ENCODE data around the gene TBL3.
"Not testable (repeated sequence)": the region's sequence is repeated elsewhere in the genome, so short reads cannot be mapped to it uniquely, and the experiment has no call there.

The TBL3 gene

DNA sequence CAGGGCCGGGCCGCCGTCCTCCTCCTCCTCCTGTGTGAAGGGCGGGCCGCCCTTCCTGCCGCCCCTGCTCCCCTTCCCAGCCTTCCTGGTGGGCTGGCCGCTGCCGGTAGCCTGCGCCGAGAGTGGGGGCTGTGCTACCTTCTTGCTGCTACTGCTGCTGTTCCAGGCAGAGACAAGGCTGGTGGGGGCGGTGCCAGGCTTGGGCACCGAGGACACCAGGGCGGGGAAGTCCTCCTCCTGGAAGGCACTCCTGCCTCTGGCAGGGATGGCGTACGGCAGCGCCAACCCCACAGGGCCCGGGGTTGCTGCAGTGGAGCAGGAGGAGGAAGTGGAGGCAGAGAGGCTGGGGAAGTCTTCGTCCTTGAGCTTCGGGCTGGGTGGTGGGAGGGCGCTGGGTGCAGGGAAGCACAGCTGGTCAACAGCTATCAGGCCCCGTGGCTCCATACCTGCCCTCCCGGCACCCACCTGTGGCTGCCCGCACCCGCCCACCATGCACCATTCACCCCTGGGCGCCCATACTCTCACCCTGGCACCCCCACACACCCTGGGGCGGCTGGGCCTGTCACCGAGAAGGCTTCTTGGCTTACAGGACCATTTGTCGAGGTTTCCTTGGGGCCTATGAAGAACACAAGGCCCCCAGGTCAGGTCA lies 28.1 kb downstream of the TBL3 start:
- DNase-seq (ENCODE audit: low spot score) = no peak

DNA sequence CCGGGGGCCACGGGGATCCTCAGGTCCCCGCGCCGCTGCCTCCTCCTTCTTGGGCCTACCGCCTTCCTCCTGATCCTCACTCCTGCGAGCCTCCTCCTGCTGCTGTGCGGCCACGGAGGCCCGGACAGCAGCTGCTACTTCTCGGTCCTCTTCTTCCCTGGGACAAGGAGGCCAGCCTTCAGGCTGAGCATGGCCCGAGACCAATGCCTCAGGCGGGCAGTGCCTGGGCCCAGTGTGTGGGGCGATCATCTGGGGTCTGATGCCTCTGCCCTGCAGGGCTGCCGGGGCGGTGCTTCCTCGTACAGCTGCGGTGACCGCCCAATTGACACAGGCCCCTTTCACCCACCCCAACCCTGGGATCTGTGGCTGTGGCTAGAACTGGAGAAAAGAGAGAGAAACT lies 29.2 kb downstream of the TBL3 start:
- no peak for DNase-seq (ENCODE audit: low spot score)

DNA sequence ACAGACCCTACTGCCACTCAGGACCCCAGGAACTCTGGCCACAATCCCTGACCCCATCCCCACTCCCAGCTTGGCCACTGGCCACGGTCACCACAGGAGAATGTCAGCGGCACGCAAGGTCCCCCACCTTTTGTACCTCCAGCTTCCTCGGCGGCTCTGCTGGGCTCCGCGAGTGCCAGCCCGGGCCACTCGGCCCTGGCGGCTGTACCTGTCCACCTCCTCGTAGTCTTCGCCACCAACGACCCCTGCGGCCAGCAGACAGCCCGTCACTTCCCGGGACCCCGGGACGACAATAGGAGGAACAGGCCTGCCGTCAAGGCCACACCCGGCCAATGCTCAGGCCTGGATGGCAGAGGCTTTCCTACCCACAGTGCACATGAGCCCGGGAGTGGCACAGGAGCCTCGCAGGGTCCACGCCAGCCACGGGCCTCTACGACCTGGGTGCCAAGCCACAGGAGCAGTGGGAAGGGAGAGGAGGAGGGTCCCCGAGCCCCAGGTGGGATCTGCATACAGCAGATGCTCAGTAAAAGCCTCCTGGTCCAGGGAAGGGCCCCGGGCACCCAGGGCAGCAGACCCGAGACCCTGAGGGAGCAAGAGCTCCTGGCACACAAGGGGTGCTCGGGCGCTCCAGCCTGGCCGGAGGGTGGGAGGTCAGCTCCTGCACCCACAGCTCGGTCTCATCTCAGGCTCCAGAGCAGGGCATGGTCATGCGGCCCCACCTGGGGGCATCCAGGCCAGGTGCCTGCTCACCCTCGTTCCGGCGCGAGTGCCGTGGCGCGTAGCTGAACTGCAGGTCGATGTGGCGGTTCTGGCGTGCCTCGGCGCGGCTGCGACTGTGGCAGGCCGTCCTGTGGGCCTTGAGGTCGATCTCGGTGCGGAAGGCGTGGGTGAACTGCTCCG lies 29.9 kb downstream of the TBL3 start:
- DNase-seq (ENCODE audit: low spot score) = no peak

DNA sequence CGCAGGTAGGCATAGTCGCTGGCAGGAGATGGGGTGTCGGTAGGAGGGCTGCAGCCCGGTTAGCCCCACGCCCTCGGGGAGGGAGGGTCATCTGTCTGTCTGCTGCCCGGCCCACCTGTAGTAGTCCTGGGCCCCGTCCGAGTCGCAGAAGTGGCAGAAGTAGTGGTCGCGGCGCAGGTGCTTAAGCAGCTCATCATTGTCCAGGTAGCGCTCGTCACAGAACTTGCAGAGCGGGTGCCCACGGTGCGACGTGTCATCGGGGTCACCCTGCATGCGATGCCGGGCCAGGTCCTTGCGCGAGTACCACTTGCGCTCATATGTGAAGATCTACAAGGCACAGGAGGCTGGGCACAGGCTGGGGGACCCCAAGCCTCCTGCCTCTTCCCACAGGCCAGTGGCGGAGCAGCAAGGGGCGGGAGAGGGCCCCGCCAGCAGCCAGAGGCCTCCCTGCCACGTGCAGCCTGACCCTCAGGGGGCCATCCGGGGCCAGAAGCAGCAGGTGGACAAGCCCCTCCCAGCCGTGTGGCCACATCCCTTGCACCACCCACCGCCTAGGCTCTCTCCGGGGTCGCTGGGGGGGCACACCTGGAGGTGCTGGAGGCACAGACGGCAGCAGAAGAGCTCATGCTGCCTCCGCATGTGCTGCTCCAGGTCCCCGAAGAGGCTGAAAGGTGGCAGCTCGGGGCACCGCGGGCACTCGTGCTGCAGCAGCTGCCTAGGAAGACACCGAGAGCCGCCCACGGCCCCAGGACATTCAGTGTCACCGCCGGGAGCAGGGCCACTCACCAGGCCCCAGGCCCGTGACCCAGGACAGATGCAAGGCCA lies 30.8 kb downstream of the TBL3 start:
- DNase-seq (ENCODE audit: low spot score) = no peak

DNA sequence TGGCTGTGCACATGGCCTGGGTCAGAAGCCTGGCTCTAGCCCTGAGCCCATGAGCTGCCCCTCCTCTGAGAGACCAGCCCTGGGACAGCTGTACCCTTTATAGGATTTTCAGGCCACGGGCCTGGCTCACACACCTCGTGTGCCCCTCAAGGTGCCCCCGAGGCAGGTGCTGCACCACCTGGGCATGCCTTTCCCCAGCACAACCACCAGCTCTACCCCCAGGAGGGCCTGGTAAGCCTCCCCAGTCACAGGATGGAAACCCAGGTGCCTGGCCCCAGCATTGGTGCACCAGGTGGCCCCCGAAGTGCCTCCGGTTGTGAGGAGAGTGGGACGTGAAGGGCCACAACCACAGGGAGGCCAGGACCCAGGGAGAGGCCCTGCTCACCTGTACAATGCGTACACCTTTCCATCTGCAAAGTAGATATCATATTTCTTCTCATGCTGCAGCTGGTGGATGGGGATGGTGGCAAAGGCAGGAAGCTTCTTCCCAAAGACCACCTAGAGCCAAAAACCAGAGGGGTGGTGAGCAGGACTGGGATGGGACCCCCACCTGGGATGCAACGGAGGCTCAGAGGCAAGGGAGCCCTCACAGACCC lies 31.5 kb downstream of the TBL3 start:
- DNase-seq (ENCODE audit: low spot score) = no peak

DNA sequence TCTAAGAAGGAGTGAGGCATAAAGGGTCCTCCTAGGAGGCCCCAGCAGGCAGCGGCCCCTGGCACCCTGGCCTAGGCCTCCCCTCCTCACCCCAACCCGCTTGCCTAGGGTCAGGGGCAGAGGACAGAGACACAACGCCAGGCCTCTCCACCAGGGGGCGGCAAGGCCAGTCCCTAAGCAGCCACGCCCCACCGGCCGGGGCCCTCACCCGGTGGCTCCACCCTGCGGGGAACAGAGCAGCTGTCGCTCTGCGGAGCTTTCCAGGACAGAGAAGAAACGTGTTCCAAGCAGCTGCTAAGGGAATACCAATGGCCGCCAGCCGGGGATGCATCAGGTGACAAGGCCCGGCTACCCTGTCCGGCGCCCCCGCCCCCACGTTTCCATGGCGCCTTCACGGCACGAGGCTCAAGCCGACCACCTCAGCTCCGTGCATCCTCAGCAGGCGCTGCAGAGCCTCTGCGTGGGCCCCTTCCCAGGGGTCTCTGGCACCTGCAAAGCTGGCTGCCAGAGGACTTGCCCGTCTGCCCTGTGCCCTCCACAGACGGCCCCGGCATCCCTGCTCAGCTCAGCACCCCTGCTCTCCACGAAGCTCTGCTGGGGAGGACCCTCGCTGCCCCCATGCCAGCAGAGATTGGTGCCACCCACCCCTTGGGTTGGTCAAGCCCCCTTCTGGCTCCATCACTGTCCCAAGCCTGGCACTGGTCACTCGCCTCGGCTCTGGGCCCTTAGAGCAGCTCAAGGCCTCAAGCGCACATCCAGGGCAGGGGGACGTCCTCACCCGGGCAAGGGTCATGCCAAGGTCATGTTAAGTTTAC lies 32.2 kb downstream of the TBL3 start:
- peak; percentile 97 for DNase-seq (ENCODE audit: low spot score)

DNA sequence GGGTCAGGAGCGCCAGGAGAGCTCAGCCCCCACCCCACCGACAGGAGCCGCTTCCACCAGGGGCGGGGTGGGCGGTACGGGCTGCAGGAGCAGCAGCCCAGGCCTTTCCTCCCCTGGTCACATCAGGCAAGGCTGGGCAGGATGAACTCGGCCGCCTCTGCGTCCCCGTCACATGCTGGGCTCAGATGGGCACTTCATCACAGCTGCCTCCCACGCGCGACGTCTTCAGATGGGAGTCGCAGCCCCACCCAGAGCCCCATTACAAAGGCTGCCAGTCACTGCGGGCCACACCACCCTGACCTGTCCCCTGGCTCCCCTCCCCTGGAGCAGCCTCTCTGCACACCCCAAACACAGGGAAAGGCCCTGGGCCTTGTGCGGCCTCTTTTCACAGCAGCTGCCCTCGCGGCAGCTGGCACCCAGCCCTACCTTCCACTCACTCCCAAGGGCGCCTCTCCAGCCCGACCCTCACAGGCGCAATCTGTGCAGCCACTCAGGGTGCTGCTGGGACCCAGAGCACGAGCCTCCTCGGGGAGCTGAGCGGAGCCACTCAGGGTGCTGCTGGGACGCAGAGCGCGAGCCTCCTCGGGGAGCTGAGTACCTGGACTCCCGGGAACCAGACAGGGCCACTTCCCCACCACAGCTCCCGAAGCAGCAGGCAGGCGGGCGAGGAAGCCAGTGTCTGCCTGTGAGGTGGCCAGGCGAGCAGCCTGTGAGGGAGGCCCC lies 33.1 kb downstream of the TBL3 start:
- DNase-seq (ENCODE audit: low spot score) = no peak

DNA sequence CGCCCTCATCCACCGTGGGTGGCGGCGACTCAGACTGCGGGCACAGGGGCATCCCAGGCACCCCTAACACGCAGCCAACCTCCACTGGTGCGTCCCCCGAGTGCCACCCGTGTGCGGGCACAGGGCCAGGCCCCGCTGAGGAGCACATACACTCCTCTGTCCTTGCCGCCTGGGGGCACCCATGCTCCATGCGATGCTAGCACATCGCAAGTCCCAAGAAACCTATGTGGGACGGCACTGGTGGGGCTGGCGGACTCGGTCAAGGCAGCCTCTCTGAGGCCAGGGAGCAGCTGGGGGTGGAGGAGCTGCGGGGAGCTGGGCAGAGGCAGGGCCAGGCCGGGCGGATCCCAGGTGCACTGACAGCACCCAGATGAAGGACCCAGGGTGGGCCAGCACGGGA lies 33.8 kb downstream of the TBL3 start:
- DNase-seq (ENCODE audit: low spot score) = no peak

DNA sequence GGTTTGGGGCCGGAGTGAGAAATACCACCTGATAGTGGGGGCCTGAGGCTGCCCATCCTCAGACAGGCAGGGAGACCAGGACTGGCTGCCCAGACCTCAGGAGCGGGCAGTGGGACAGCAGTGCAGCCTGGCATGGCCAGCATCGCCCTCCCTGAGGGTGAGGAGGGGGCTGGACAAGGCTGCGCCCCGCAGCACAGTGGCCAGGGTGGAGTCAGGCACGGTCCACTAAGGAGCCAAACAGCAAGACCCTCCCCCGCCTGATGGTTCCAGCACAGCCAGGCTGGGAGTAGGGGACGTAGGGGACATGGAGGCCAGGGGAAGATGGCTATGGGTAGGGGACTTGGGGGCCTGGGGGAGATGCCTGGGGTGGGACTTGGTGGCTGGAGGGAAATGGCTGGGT lies 34.5 kb downstream of the TBL3 start:
- DNase-seq (ENCODE audit: low spot score) = no peak

DNA sequence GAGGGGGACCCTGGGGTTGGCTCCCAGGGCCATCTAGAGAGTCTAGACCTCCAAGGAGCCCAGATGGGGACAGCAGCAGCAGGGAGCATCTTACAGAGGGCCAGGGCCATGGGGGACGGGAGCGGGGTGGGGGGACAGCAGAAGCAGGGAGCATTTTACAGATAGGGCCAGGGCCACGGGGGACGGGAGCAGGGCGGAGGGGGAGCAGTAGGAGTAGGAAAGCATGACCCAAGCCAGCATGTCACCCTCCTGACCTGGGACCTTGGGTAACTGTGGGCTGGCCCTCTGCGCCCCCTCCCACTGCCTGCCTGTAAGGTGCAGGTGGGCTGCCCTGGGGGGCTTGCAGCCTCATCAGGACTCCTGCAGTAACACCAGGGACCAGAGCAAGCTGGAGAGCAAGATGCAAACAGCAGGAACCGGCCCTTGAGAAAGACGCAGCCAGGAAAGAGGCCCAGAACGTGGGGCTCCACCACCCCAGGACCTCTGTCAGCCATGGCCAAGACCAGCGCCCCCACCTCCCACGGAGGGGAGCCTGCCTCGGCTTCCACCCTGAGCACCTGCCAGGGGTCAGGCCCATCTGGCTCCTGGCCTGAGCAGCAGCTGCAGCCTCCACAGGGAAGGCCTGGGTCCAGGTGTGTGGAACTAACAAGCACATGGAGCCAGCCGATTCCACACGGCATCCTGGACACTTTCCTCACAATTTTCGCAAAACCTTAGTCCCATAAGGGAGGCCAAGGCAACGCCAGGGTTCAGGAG lies 35.4 kb downstream of the TBL3 start:
- no peak for DNase-seq (ENCODE audit: low spot score)

DNA sequence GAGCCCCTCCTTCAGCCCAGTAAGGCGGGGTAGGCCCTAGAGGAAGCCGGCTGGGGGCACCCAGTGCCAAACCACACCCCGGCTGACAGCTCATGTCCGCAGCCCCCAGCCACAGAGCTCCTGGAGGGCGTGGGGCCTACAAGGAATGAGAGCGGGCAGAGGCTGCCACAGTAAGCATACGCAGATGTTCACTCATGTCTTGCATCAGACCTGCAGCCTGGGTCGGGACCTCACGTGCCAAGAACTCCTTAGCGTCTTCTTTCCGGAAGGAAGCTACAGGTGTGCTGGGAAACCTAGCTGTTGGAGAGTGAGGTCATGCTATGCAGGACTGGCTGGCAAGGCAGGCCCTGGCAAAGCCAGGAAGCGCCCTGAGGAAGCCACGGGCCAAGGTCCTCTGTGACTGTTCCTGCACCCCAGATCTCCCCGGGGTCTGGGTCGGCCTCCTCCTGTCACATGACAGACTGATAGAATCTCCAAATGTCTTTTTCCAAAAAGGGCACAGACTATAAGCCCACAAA lies 36.2 kb downstream of the TBL3 start:
- no peak for DNase-seq (ENCODE audit: low spot score)

DNA sequence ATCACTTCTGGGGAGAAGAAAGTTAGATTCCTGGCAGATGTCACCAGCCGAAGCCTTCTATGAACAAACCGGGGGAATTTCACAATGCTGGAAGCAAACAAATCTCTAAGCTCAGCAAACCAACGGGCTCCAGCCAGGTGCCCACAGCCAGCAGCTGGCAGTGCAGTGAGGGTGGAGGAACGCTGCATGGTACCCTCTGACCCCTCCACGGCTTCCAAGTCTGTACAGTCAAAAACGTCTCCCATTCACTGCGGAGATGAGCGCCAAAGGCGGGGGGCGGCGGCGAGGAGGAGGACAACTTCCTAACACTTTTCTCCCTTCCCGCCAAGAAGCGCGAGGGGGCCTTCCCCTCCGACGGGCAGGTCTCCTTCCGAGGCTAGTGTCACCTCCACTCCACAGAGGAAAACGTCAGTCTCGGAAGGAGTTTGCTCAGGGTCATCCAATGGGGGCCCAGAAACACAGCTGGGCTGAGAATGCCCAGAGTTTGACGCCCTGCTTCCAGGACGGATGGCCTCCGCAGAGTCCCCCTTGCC lies 36.8 kb downstream of the TBL3 start:
- no peak for DNase-seq (ENCODE audit: low spot score)

DNA sequence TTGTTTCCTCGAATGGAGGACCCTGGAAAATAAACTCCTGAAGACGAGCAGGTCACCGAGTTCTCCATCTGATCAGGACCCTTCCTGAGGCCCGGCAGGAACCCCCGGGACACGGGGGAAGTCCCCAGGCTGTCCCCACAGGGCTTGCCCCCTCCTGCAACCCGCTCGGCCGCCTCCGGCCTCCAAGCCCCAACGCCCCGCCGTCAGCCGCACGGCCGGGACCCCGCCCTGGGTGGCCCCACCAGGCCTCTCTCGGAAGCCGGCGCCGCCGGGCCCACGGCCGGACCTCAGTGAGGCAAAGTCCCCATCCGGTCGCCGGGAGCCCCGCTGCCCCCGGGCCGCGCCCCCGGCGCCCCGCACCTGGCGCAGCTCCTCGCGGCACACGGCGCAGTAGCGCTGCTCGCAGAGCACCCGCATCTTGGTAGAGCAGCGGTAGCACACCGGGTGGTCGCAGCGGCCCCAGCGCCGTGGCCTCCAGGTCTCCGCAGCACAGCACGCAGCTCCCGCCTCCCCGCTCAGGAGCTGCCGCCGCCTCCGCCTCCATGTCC lies 37.4 kb downstream of the TBL3 start:
- DNase-seq (ENCODE audit: low spot score) = no peak

DNA sequence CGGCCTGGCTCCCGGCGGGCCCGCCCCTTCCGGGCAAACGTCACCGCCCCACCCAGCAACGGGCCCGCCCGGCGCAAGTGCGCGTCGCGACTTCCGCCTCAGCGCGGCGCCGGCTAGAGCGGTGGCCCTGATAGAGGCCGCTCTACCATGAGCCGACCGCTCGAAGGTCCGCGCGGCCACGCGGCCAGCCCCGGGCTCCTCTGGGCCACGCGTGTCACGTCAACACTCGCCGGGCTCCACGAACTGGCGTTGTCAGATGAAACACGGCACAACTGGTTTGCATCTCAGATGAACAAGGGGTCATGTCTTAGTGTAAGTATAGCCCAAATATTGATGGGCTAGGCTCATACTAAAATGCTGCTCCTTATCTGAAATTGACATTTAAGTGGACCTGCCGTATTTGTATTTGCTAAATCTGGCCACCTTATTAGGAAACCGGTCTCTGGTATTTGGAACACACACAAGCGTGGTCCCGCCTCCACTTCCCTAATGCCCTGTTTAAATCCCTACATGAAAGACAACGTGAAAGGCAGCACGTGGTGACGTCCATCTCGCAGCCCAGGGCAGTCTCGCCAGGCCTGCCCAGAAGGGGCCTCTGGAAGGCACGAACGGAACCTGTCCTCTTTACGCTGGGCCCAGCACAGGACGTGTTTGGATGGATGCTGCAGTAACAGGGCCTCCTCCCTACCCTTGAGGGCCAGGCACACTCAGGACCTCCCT lies 38.1 kb downstream of the TBL3 start, which contains the start of gene ZNF598:
Gene ZNF598, minus strand, starts transcription at position 31 of the 720 bp plus-strand sequence.
- peak; percentile 88 for DNase-seq (ENCODE audit: low spot score)

DNA sequence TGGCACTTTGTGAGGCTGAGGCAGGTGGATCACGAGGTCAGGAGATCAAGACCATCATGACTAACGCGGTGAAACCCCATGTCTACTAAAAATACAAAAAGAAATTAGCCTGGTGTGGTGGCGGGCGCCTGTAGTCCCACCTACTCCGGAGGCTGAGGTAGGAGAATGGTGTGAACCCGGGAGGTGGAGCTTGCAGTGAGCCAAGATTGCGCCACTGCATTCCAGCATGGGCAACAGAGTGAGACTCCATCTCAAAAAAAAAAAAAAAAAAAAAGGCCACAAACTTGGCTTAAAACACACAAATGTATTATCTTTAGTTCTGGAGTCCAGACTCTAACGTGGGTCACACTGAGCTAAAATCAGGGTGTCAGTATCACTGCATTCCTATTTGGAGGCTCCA lies 39.9 kb downstream of the TBL3 start:
- DNase-seq (ENCODE audit: low spot score) = not testable (repeated sequence)

DNA sequence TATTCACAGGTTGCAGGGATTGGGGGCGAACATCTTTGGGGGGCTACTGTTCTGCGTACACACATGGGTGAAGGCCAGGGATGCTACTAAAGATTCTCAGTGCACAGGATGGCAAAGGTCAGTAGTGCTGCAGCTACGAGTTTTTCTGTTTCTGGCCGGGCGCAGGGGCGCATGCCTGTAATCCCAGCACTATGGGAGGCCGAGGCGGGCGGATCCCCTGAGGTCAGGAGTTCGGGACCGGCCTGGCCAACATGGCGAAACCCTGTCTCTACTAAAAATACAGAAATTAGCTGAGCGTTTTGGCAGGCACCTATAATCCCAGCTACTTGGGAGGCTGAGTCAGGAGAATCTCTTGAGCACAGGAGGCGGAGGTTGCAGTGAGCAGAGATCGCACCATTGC lies 41.7 kb downstream of the TBL3 start:
- DNase-seq (ENCODE audit: low spot score) = no peak

DNA sequence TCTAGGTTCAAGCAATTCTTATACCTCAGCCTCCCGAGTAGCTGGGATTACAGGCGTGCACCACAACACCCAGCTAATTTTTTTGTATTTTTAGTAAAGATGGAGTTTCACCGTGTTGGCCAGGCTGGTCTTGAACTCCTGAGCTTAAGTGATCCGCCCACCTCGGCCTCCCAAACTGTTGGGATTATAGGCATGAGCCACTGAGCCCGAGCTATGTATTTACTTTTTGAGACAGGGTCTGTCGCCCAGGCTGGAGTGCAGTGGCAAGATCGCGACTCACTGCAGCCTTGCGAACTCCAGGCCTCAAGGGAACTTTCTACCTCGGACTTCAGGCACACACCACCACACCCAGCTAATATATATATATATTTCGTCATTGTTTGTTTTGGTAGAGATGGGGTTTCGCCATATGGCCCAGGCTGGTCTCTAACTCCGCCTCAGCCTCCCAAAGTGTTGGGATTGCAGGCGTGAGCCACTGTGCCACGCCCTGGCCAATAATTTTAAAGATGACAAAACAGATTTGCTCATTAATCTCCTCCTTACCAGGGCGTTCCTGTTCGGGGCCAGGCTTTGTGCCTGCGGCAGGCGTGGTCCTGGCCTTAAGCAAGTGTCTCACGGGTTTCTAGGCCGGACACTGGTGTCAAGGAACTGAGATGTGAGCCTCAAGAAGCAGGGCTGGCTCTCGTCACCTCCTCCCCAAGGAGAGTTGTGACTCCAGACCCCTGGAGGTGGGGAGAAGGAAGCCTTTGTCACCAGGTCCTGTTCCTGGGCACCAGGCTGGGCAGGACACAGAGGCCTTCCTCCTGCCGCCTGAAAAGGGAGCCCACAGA lies 43.5 kb downstream of the TBL3 start:
- no peak for DNase-seq (ENCODE audit: low spot score)

DNA sequence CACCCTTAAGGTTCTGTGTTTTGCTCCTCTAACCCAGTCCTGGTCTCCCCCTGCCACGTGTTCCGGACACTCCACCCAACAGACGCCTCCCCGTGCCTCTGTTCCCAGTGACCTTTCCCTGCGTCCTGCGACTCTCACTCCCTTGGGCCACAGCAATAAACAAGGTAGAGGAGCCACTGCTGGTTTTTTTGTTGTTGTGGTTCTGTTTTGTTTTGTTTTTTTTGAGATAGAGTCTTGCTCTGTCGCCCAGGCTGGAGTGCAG lies 44.0 kb downstream of the TBL3 start:
- DNase-seq (ENCODE audit: low spot score) = no peak

Measured in ecto neural progenitor cell (in vitro differentiated cells).